H9 (cell line): ENCODE measurements around the gene TBC1D23. TPM values are rescaled to one million over a fixed set of nuclear protein-coding genes. Genes with fewer than 3 reads are reported as not detected.

Experiments
- DNase-seq: peaks from one replicate; pipeline ENCODE4 v3.0.0-alpha.2; 2017
- H2AFZ ChIP-seq: one replicate; pipeline ENCODE4 v1.6.1; 2013; ENCODE audit warnings: mild to moderate bottlenecking, low read length, control low read depth, moderate library complexity
- H2AK5ac ChIP-seq: 2 replicates; pipeline ENCODE4 v1.6.1; 2013; ENCODE audit warnings: low read length, control low read depth, mixed read lengths; ENCODE audit not compliant: insufficient read length
- H2BK120ac ChIP-seq: one replicate; pipeline ENCODE4 v1.6.1; 2013; ENCODE audit warnings: low read depth, mild to moderate bottlenecking, low read length, control low read depth, inconsistent platforms; ENCODE audit not compliant: poor library complexity, severe bottlenecking
- H2BK12ac ChIP-seq: 2 replicates; pipeline ENCODE4 v1.6.1; 2013; ENCODE audit warnings: low read length, control low read depth, mixed read lengths, low read depth; ENCODE audit not compliant: insufficient read length
- H2BK15ac ChIP-seq: 2 replicates; pipeline ENCODE4 v1.6.1; 2013; ENCODE audit warnings: low read depth, low read length, control low read depth
- H2BK20ac ChIP-seq: one replicate; pipeline ENCODE4 v1.6.1; 2013; ENCODE audit warnings: low read depth, mild to moderate bottlenecking, low read length, control low read depth, inconsistent platforms; ENCODE audit not compliant: poor library complexity, severe bottlenecking
- H2BK5ac ChIP-seq: 2 replicates; pipeline ENCODE4 v1.6.1; 2013; ENCODE audit warnings: low read length, control low read depth, mixed read lengths; ENCODE audit not compliant: insufficient read length
- H3K14ac ChIP-seq: 2 replicates; pipeline ENCODE4 v1.6.1; 2013; ENCODE audit warnings: low read length, control low read depth; ENCODE audit not compliant: insufficient read depth
- H3K18ac ChIP-seq: 2 replicates; pipeline ENCODE4 v1.6.1; 2013; ENCODE audit warnings: low read depth, mild to moderate bottlenecking, mixed read lengths, low read length, control low read depth; ENCODE audit not compliant: insufficient read length
- H3K23ac ChIP-seq: 2 replicates; pipeline ENCODE4 v1.6.1; 2013; ENCODE audit warnings: low read length, control low read depth, mixed read lengths, low read depth; ENCODE audit not compliant: insufficient read length
- H3K23me2 ChIP-seq: 2 replicates; pipeline ENCODE4 v1.6.1; 2013; ENCODE audit warnings: low read depth, mild to moderate bottlenecking, mixed read lengths, low read length, control low read depth; ENCODE audit not compliant: insufficient read length, poor library complexity, severe bottlenecking
- H3K27ac ChIP-seq: 2 replicates; pipeline ENCODE4 v1.5.1; 2013; ENCODE audit warnings: low read length, control low read depth, mixed read lengths, low read depth; ENCODE audit not compliant: insufficient read length
- H3K27me3 ChIP-seq: 2 replicates; pipeline ENCODE4 v1.6.1; 2013; ENCODE audit warnings: low read length, control low read depth, inconsistent platforms; ENCODE audit not compliant: insufficient read depth
- H3K4ac ChIP-seq: 2 replicates; pipeline ENCODE4 v1.6.1; 2013; ENCODE audit warnings: low read depth, mild to moderate bottlenecking, control low read depth, inconsistent platforms, low read length, moderate library complexity
- H3K4me1 ChIP-seq: 2 replicates; pipeline ENCODE4 v1.6.1; 2013; ENCODE audit warnings: low read length, control low read depth, inconsistent platforms; ENCODE audit not compliant: insufficient read depth
- H3K4me2 ChIP-seq: 2 replicates; pipeline ENCODE4 v1.6.1; 2013; ENCODE audit warnings: low read length, control low read depth, mixed read lengths; ENCODE audit not compliant: insufficient read length, insufficient read depth
- H3K56ac ChIP-seq: 2 replicates; pipeline ENCODE4 v1.6.1; 2013; ENCODE audit warnings: low read depth, mild to moderate bottlenecking, mixed read lengths, low read length, control low read depth; ENCODE audit not compliant: insufficient read length
- H3K79me1 ChIP-seq: 2 replicates; pipeline ENCODE4 v1.6.1; 2013; ENCODE audit warnings: low read depth, mild to moderate bottlenecking, moderate library complexity, low read length, control low read depth, inconsistent platforms; ENCODE audit not compliant: insufficient read depth, poor library complexity, severe bottlenecking
- H3K79me2 ChIP-seq: 2 replicates; pipeline ENCODE4 v1.6.1; 2013; ENCODE audit warnings: low read length, control low read depth, inconsistent platforms; ENCODE audit not compliant: insufficient read depth
- H3K9ac ChIP-seq: 2 replicates; pipeline ENCODE4 v1.6.1; 2013; ENCODE audit warnings: low read length, control low read depth, mixed read lengths; ENCODE audit not compliant: insufficient read length; ENCODE audit errors: extremely low read depth
- H3K9me3 ChIP-seq: one replicate; pipeline ENCODE4 v1.6.1; 2013; ENCODE audit warnings: low read depth, low read length, inconsistent platforms; ENCODE audit not compliant: control insufficient read depth
- H3T11ph ChIP-seq: one replicate; pipeline ENCODE4 v1.6.1; 2013; ENCODE audit warnings: mild to moderate bottlenecking, low read length, control low read depth, inconsistent platforms
- H4K20me1 ChIP-seq: one replicate; pipeline ENCODE4 v1.6.1; 2013; ENCODE audit not compliant: control insufficient read depth, insufficient read length, insufficient read depth
- H4K5ac ChIP-seq: 2 replicates; pipeline ENCODE4 v1.6.1; 2013; ENCODE audit warnings: low read depth, mild to moderate bottlenecking, mixed read lengths, low read length, control low read depth; ENCODE audit not compliant: insufficient read length
- H4K8ac ChIP-seq: replicated peaks from 2 replicates; pipeline ENCODE4 v1.6.1; 2013; ENCODE audit warnings: low read length, control low read depth, mixed read lengths, low read depth; ENCODE audit not compliant: insufficient read length
- H4K91ac ChIP-seq: 2 replicates; pipeline ENCODE4 v1.6.1; 2013; ENCODE audit warnings: low read depth, mild to moderate bottlenecking, moderate library complexity, mixed read lengths, low read length, control low read depth; ENCODE audit not compliant: insufficient read length
- H3K27ac Mint-ChIP-seq, 3 experiments: 2 replicates in 2 of 3; 3 replicates in 1 of 3; pipeline ENCODE4 v1.8.0; 2020 to 2021; ENCODE audit warnings: mixed read lengths in 3 of 3, mild to moderate bottlenecking in 1 of 3, moderate library complexity in 1 of 3
- H3K27me3 Mint-ChIP-seq: 2 replicates; pipeline ENCODE4 v1.8.0; 2021; ENCODE audit warnings: low read depth, mild to moderate bottlenecking, moderate library complexity, mixed read lengths
- H3K36me3 Mint-ChIP-seq, 3 experiments: 2 replicates in 2 of 3; 3 replicates in 1 of 3; pipeline ENCODE4 v1.8.0; 2020 to 2021; ENCODE audit warnings: low read depth in 3 of 3, mixed read lengths in 3 of 3; ENCODE audit not compliant: insufficient read depth in 1 of 3
- H3K4me1 Mint-ChIP-seq, 2 experiments: 2 replicates each; pipeline ENCODE4 v1.8.0; 2020; ENCODE audit warnings: mixed read lengths in 2 of 2
- H3K4me3 Mint-ChIP-seq, 2 experiments: 2 replicates in 1 of 2; 3 replicates in 1 of 2; pipeline ENCODE4 v1.8.0; 2020 to 2021; ENCODE audit warnings: mild to moderate bottlenecking in 2 of 2, mixed read lengths in 2 of 2, moderate library complexity in 1 of 2
- H3K9me3 Mint-ChIP-seq, 2 experiments: 2 replicates in 1 of 2; 3 replicates in 1 of 2; pipeline ENCODE4 v1.8.0; 2020; ENCODE audit warnings: mild to moderate bottlenecking in 2 of 2, mixed read lengths in 2 of 2, moderate library complexity in 1 of 2
- CTCF ChIP-seq: fragments of 200-600 bp; sonication (generic); conservative IDR thresholded peaks from 3 replicates; pipeline ENCODE4 v1.8.0; 2021; ENCODE audit warnings: antibody characterized with exemption, mild to moderate bottlenecking
- WGBS: extraction: QIAGEN DNeasy Blood & Tissue Kit; methylation state at CpG from one replicate; pipeline ENCODE4 v1.1.7; 2013; ENCODE audit warnings: missing lambda C conversion rate, low lambda C conversion rate, mixed read lengths; ENCODE audit not compliant: insufficient read length; ENCODE audit errors: extremely low coverage; 5-methylcytosine and 5-hydroxymethylcytosine counted together
- total RNA-seq: library from RNA; stranded (reverse); gene quantifications from 2 replicates; pipeline ENCODE4 v1.2.1, GENCODE V29; 2021

The TBC1D23 gene
- total RNA-seq, 1 experiment from 2014 or later: 37.1 TPM

- no peak overlapping the region for H2AK5ac ChIP-seq
- no peaks in the 10 kb centered on the region for H3K27me3 ChIP-seq
- no peak overlapping the region for H4K91ac ChIP-seq
- H3K14ac ChIP-seq: no peak overlapping the region
- no peaks in the 10 kb centered on the region for H3K79me2 ChIP-seq
- Mint-ChIP-seq H3K27ac (no peak overlapping the region), H3K27me3 (peaks cover 5% of the 10 kb centered on the region), H3K4me3 (no peak overlapping the region), H3K9me3 (peaks cover 17 to 21% of the 10 kb centered on the region in 2 experiments), H3K36me3 (peaks cover 6 to 20% (median 10%) of the 10 kb centered on the region in 3 experiments; a peak in 6 of 7 replicates), H3K4me1 (peaks cover 7 to 13% of the 10 kb centered on the region in 2 experiments)
- no peaks in the 10 kb centered on the region for H4K20me1 ChIP-seq
- H2BK120ac ChIP-seq: no peak overlapping the region
- H2BK5ac ChIP-seq: no peak overlapping the region
- H3K27ac ChIP-seq: no peak overlapping the region
- no peak overlapping the region for H3K18ac ChIP-seq
- H2BK12ac ChIP-seq: no peak overlapping the region
- H2BK20ac ChIP-seq: no peak overlapping the region
- no peak for DNase-seq
- no peak overlapping the region for H3T11ph ChIP-seq
- H3K9ac ChIP-seq: no peak overlapping the region
- no peak for TF ChIP-seq CTCF
- H4K5ac ChIP-seq: no peak overlapping the region
- no peak overlapping the region for H3K56ac ChIP-seq
- no CpG with 5 or more reads among the region's 1 CpG for WGBS
- H3K79me1 ChIP-seq: no peaks in the 10 kb centered on the region
- H3K23me2 ChIP-seq: no peaks in the 10 kb centered on the region
- no peak overlapping the region for H3K4me2 ChIP-seq
- H4K8ac ChIP-seq: no peak overlapping the region
- H3K4me1 ChIP-seq: no peaks in the 10 kb centered on the region; the same call in 1 of the 2 replicates
- H3K9me3 ChIP-seq: no peaks in the 10 kb centered on the region
- H2BK15ac ChIP-seq: no peak overlapping the region
- no peak overlapping the region for H2AFZ ChIP-seq
- H3K23ac ChIP-seq: no peak overlapping the region
- H3K4ac ChIP-seq: no peak overlapping the region
Observed at GRCh38 chr3:100216713-100217112, 44.1 kb upstream of the TBC1D23 start.
